Mesenchymal stem cell (in vitro differentiated cells and primary cell): ENCODE data around the gene SMG5.

ENCODE experiments used
- DNase-seq: peaks from one replicate; pipeline ENCODE4 v3.0.0-alpha.2; 2013
- H2AFZ ChIP-seq: one replicate; pipeline ENCODE4 v1.6.1; 2013; ENCODE audit warnings: low read depth, mild to moderate bottlenecking, control low read depth, inconsistent platforms, low read length, moderate library complexity
- H2AK5ac ChIP-seq: 2 replicates; pipeline ENCODE4 v1.6.1; 2013; ENCODE audit warnings: low read length, moderate library complexity, mild to moderate bottlenecking, inconsistent platforms; ENCODE audit not compliant: severe bottlenecking
- H2BK120ac ChIP-seq: one replicate; pipeline ENCODE4 v1.6.1; 2013; ENCODE audit warnings: low read depth, mild to moderate bottlenecking, inconsistent platforms, low read length, moderate library complexity
- H2BK12ac ChIP-seq, 2 experiments: one replicate each; pipeline ENCODE4 v1.6.1; 2013; ENCODE audit warnings: inconsistent platforms in 2 of 2, low read length in 2 of 2, mild to moderate bottlenecking in 2 of 2, moderate library complexity in 2 of 2, control low read depth in 1 of 2
- H2BK15ac ChIP-seq: one replicate; pipeline ENCODE4 v1.6.1; 2013; ENCODE audit warnings: mild to moderate bottlenecking, low read depth, inconsistent platforms; ENCODE audit not compliant: poor library complexity, severe bottlenecking
- H2BK5ac ChIP-seq: 2 replicates; pipeline ENCODE4 v1.6.1; 2013; ENCODE audit warnings: low read depth, mild to moderate bottlenecking, low read length, control low read depth, inconsistent platforms; ENCODE audit not compliant: poor library complexity, severe bottlenecking
- H3K14ac ChIP-seq, 2 experiments: one replicate each; pipeline ENCODE4 v1.6.1; 2013; ENCODE audit warnings: inconsistent platforms in 2 of 2, low read length in 2 of 2, control low read depth in 1 of 2, mild to moderate bottlenecking in 1 of 2, moderate library complexity in 1 of 2
- H3K18ac ChIP-seq, 2 experiments: one replicate each; pipeline ENCODE4 v1.6.1; 2013; ENCODE audit warnings: inconsistent platforms in 2 of 2, low read length in 2 of 2, control low read depth in 1 of 2, low read depth in 1 of 2, mild to moderate bottlenecking in 1 of 2
- H3K23ac ChIP-seq, 2 experiments: one replicate each; pipeline ENCODE4 v1.6.1; 2013; ENCODE audit warnings: inconsistent platforms in 2 of 2, low read length in 2 of 2, mild to moderate bottlenecking in 2 of 2, moderate library complexity in 2 of 2, control low read depth in 1 of 2
- H3K27ac ChIP-seq: 2 replicates; pipeline ENCODE4 v1.5.1; 2013; ENCODE audit warnings: mild to moderate bottlenecking, moderate library complexity, low read length, control low read depth, inconsistent platforms; ENCODE audit not compliant: poor library complexity, severe bottlenecking
- H3K27me3 ChIP-seq, 2 experiments: 2 replicates each; pipeline versions ENCODE4 v1.6.1 to v1.7.0; 2013; ENCODE audit warnings: low read length in 2 of 2, mild to moderate bottlenecking in 2 of 2, moderate library complexity in 2 of 2, control low read depth in 1 of 2, inconsistent platforms in 1 of 2; ENCODE audit not compliant: control insufficient read depth in 1 of 2, insufficient read depth in 1 of 2
- H3K36me3 ChIP-seq, 2 experiments: 2 replicates each; pipeline versions ENCODE4 v1.6.1 to v1.7.0; 2013; ENCODE audit warnings: low read length in 2 of 2, control low read depth in 1 of 2, inconsistent platforms in 1 of 2, low read depth in 1 of 2, mild to moderate bottlenecking in 1 of 2; ENCODE audit not compliant: insufficient read depth in 2 of 2, control insufficient read depth in 1 of 2
- H3K4ac ChIP-seq, 2 experiments: one replicate each; pipeline ENCODE4 v1.6.1; 2013; ENCODE audit warnings: inconsistent platforms in 2 of 2, low read length in 2 of 2, mild to moderate bottlenecking in 2 of 2, moderate library complexity in 2 of 2, control low read depth in 1 of 2, low read depth in 1 of 2
- H3K4me1 ChIP-seq: 2 replicates; pipeline ENCODE4 v1.6.1; 2013; ENCODE audit warnings: low read depth, low read length, control low read depth; ENCODE audit not compliant: control insufficient read depth, insufficient read depth
- H3K4me2 ChIP-seq: 2 replicates; pipeline ENCODE4 v1.6.1; 2013; ENCODE audit warnings: low read length, mild to moderate bottlenecking, inconsistent platforms; ENCODE audit not compliant: poor library complexity, severe bottlenecking
- H3K4me3 ChIP-seq, 2 experiments: 2 replicates each; pipeline versions ENCODE4 v1.5.1 to v1.7.0; 2013; ENCODE audit warnings: low read length in 2 of 2, mild to moderate bottlenecking in 2 of 2, control low read depth in 1 of 2, low read depth in 1 of 2; ENCODE audit not compliant: insufficient read depth in 1 of 2
- H3K79me1 ChIP-seq: replicated peaks from 2 replicates; pipeline ENCODE4 v1.6.1; 2013; ENCODE audit warnings: mild to moderate bottlenecking, control low read depth, low read length, inconsistent platforms; ENCODE audit not compliant: poor library complexity, severe bottlenecking
- H3K9ac ChIP-seq: 2 replicates; pipeline ENCODE4 v1.7.0; 2013; ENCODE audit warnings: mild to moderate bottlenecking, low read length, moderate library complexity
- H3K9me3 ChIP-seq: 2 replicates; pipeline ENCODE4 v1.7.0; 2013; ENCODE audit warnings: mild to moderate bottlenecking, low read length; ENCODE audit not compliant: control insufficient read depth
- H4K8ac ChIP-seq: one replicate; pipeline ENCODE4 v1.6.1; 2013; ENCODE audit warnings: inconsistent platforms, mild to moderate bottlenecking, low read length, moderate library complexity
- H4K91ac ChIP-seq: one replicate; pipeline ENCODE4 v1.6.1; 2013; ENCODE audit warnings: mild to moderate bottlenecking, low read length, inconsistent platforms
- WGBS: methylation state at CpG from one replicate; pipeline ENCODE4 v1.1.7; 2013; ENCODE audit warnings: mixed read lengths; 5-methylcytosine and 5-hydroxymethylcytosine counted together

The SMG5 gene

GRCh38 chr1:156229809-156230472, 52.7 kb downstream of the SMG5 start:
- 94% methylated on average over 11 of the region's 11 CpGs for WGBS

GRCh38 chr1:156228501-156228900, 54.1 kb downstream of the SMG5 start:
- Histone ChIP-seq H3K14ac (no peak overlapping the region), H4K8ac (peak overlapping the region; percentile 24), H3K9ac (no peak overlapping the region), H3K18ac (no peak overlapping the region), H3K27ac (no peak overlapping the region), H2BK5ac (no peak overlapping the region), H3K4me1 (peaks cover 4% of the 10 kb centered on the region), H2BK15ac (no peak overlapping the region), H2AK5ac (no peak overlapping the region), H3K27me3 (no peaks in the 10 kb centered on the region), H3K36me3 (peaks cover 28% of the 10 kb centered on the region in 2 experiments), H4K91ac (no peak overlapping the region), H2BK120ac (no peak overlapping the region), H2BK12ac (no peak overlapping the region), H3K4me2 (no peak overlapping the region), H3K9me3 (no peaks in the 10 kb centered on the region), H3K4ac (no peak overlapping the region), H3K79me1 (peaks cover 9% of the 10 kb centered on the region), H2AFZ (no peak overlapping the region), H3K4me3 (no peak overlapping the region), H3K23ac (no peak overlapping the region)
- 81% methylated on average over 5 of the region's 7 CpGs for WGBS
- DNase-seq: no peak

More at GRCh38 chr1:156229809-156230472, 52.7 kb downstream of the SMG5 start:
- H3K9me3 ChIP-seq: no peaks in the 10 kb centered on the region
- H3K27me3 ChIP-seq: no peaks in the 10 kb centered on the region
- H3K4me3 ChIP-seq: no peak overlapping the region
- no peak overlapping the region for H2AFZ ChIP-seq
- H3K14ac ChIP-seq: no peak overlapping the region
- H2BK5ac ChIP-seq: no peak overlapping the region
- no peak overlapping the region for H2BK15ac ChIP-seq
- H4K91ac ChIP-seq: no peak overlapping the region
- H3K36me3 ChIP-seq: peaks cover 26 to 29% of the 10 kb centered on the region in 2 experiments
- no peak overlapping the region for H4K8ac ChIP-seq
- H3K79me1 ChIP-seq: peaks cover 9% of the 10 kb centered on the region
- H3K9ac ChIP-seq: no peak overlapping the region
- no peak overlapping the region for H2AK5ac ChIP-seq
- H3K23ac ChIP-seq: no peak overlapping the region
- no peak overlapping the region for H2BK120ac ChIP-seq
- no peak overlapping the region for H3K18ac ChIP-seq
- H3K4me1 ChIP-seq: peaks cover 7% of the 10 kb centered on the region
- no peak overlapping the region for H2BK12ac ChIP-seq
- no peak for DNase-seq
- no peak overlapping the region for H3K27ac ChIP-seq
- no peak overlapping the region for H3K4me2 ChIP-seq
- H3K4ac ChIP-seq: no peak overlapping the region

DNA sequence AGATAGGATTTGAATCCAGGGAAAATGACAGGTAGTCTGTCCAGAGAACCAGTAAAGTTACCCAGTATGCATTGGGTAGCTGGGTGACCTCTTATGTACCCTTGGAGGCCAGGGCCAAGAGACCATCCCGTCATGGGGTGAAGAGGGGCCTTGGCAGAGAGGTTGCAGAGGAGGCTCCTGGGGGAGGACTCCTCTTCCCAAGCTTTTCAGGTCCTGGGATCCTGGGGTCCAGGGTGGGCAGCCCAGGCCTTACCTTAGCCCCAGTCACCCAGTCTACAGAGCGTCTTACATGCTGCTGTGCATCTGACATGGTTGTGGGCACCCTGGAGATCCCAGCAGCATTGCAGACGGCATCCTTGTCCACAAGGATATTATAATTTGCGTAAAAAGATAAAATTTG, 55.8 kb downstream of the SMG5 start:
- Histone ChIP-seq H4K91ac (no peak overlapping the region), H3K27ac (no peak overlapping the region), H3K36me3 (peaks cover 26 to 43% of the 10 kb centered on the region in 2 experiments), H3K4me2 (no peak overlapping the region), H2BK120ac (no peak overlapping the region), H3K23ac (no peak overlapping the region), H3K4me3 (no peak overlapping the region), H3K27me3 (no peaks in the 10 kb centered on the region), H2BK5ac (no peak overlapping the region), H3K79me1 (peaks cover 8% of the 10 kb centered on the region), H2AFZ (no peak overlapping the region), H4K8ac (no peak overlapping the region), H2BK12ac (no peak overlapping the region), H3K4me1 (peaks cover 14% of the 10 kb centered on the region), H3K18ac (no peak overlapping the region), H2BK15ac (no peak overlapping the region), H3K9ac (no peak overlapping the region), H2AK5ac (no peak overlapping the region), H3K4ac (no peak overlapping the region), H3K14ac (no peak overlapping the region), H3K9me3 (no peaks in the 10 kb centered on the region)
- WGBS: 96% methylated on average over 4 of the region's 4 CpGs
- DNase-seq: no peak

- no peak overlapping the region for H4K8ac ChIP-seq
- no peak overlapping the region for H2BK120ac ChIP-seq
- no peak overlapping the region for H3K4me3 ChIP-seq
- no peak overlapping the region for H4K91ac ChIP-seq
- peaks cover 16% of the 10 kb centered on the region for H3K4me1 ChIP-seq
- H3K27ac ChIP-seq: no peak overlapping the region
- H2AK5ac ChIP-seq: no peak overlapping the region
- no peak overlapping the region for H3K23ac ChIP-seq
- no peak overlapping the region for H2BK5ac ChIP-seq
- H2BK12ac ChIP-seq: no peak overlapping the region
- no peak overlapping the region for H2BK15ac ChIP-seq
- no peaks in the 10 kb centered on the region for H3K9me3 ChIP-seq
- no peak overlapping the region for H3K4me2 ChIP-seq
- H3K36me3 ChIP-seq: peaks cover 28 to 49% of the 10 kb centered on the region in 2 experiments
- no peak overlapping the region for H2AFZ ChIP-seq
- peaks cover 11% of the 10 kb centered on the region for H3K79me1 ChIP-seq
- H3K4ac ChIP-seq: no peak overlapping the region
- no peaks in the 10 kb centered on the region for H3K27me3 ChIP-seq
- H3K9ac ChIP-seq: no peak overlapping the region
- no peak overlapping the region for H3K14ac ChIP-seq
- no peak overlapping the region for H3K18ac ChIP-seq
- no peak for DNase-seq
- WGBS: no CpG with 5 or more reads among the region's 2 CpGs
Measured at GRCh38 chr1:156226116-156226538, 56.5 kb downstream of the SMG5 start.
